ENCODE data around the gene PEX10.
"Not testable (repeated sequence)": the region's sequence is repeated elsewhere in the genome, so short reads cannot be mapped to it uniquely, and the experiment has no call there.

The PEX10 gene

DNA sequence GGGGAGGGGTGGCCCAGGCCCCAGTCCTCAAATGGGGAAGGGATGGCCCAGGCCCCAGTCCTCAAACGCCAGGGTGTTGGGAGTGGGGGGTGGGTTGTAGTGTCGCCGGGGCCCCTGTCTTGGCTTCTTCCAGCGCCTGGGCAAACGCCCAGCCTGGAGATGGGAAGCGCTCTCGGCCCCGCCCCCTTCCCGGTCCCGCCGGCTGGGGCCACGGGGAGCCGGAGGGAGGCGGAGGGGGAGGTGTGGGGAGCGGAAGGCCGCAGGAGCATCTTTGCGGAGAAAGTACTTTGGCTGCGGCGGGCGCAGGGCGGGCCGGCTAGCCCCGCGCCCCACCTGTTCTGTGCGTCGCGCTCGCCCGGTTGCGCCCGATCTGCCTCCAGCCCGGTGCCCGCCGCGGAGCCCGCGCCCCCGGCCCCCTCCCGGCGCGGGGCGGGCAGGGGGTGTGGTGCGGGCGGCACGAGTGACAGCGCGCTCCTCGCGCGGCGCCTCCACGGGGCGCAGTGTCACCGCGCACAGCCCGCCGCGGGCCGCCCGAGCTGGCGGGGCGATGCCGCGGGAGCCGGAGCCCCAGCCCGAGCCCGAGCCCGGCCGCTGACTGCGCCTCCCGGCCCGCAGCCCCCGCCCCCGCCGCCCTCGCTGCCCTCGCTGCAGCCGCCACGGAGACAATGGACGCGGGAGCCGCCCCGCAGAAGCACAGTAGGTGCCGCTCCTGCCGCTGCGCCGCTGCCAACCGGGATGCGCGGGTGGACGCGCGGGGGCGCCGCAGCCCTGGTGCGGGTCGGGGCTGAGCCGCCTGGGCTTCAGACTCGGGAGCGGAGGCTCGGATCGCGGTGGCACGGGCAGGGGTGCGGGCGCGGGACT lies 31.1 kb upstream of the PEX10 start:
- DNase-seq (ENCODE audit: low read depth, low spot score) = no peak

DNA sequence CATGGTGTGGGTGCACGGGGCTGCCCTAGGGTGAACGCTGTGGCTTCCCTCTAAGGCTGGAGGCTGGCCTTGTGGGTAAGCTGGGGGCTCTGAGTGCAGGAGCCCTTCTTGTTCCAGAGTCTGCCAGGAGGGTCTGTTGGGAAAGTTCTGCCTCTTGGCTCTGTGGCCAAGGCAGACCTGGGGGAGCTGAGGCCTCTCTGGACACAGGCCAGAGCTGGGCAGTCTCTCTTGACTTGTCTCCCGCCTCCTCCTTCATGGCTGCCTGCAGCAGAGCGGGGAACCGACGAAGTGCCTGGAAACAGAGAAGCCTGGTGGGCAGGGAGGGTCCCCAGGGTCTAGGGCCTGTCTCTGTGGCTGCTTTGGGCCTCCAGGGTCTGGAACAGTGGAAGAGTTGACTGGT lies 30.3 kb upstream of the PEX10 start:
- DNase-seq (ENCODE audit: low read depth, low spot score) = no peak

DNA sequence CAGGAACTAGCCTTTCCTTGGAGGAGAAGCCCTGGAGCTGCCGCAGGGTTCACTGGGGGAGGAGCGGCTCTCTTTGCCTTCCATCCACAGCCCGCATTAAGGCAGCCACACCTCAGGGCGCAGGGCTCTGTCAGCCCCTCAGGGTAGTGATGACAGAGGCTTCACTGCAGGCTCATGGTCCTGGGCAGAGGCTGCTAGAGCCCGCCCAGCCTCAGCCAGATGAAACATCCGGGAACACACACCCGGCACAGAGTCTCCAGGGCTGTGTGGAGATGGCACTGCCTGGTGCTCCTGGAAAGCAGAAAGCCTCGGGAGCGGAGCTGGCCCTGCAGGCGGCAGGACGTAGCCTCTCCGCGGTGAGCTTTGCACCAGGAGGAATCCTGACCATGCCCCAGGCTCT lies 29.4 kb upstream of the PEX10 start:
- DNase-seq (ENCODE audit: low read depth, low spot score) = no peak

DNA sequence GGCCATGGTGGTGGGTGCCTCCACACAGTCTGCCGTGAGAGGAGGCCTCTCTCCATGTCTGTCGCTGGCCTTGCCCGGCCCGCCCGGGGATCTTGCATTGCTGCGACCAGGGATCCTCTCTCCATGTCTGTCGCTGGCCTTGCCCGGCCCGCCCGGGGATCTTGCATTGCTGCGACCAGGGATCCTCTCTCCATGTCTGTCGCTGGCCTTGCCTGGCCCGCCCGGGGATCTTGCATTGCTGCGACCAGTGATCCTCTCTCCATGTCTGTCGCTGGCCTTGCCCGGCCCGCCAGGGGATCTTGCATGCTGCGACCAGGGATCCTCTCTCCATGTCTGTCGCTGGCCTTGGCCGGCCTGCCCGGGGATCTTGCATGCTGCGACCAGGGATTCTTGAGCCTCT lies 28.0 kb upstream of the PEX10 start:
- DNase-seq (ENCODE audit: low read depth, low spot score) = not testable (repeated sequence)

DNA sequence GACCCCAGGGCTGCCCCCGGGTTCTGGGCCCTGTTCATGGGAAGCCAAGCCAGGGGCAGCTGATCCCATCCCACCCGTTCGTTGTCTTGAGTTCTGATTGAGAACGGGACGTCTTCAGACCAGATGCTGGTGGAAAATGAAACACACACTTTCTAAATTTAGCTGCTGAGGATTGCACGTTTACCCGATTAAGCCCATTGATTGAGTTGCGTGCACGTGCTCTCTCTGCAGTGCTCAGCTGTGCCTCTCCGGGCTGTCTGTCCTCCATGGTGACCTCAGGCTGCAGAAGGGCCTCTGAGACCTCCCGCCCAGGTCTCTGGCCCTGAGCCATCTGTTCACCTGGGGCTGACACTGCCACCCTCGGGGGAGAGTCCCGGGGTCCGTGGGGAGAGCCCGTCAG lies 27.0 kb upstream of the PEX10 start:
- no peak for DNase-seq (ENCODE audit: low read depth, low spot score)

DNA sequence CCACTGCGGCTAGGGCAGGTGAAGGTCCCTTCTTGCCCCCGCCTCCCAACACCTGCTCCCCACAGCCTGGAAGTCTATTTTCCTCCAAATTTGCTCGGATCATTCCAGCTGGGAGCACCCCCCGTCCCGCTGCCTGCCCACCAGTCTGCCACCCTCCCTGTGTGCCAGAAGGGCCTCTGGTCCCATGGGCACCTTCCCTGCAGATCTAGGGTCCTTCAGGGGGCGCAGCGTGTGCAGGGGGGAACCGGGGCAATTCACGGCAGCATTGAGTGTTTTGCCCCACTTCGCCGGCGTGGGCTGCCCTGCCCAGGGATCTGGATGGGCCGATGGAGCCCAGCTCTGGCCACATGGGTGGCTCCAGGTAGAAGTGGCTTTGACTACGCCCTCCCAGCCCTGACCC lies 26.3 kb upstream of the PEX10 start:
- DNase-seq (ENCODE audit: low read depth, low spot score) = no peak

DNA sequence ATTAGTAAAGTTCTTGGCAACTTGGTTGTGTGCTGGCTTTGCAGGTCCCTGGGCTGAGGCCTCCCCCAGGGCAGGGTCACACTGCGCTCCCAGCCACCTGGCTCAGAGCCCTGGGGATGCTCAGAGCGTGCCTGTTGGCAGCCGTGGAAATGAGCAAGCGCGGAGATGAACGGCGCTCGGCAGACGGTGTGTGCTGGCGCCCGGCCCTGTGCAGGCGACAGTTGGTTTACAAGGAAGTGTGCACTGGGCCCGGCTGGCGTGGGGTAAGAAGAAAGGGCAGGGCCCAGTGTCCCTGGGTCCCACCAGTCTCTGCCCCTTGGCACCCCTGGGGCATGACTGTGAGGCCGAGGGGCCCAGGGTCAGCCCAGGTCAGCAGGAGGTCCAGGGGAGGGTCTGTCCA lies 25.7 kb upstream of the PEX10 start:
- no peak for DNase-seq (ENCODE audit: low read depth, low spot score)

DNA sequence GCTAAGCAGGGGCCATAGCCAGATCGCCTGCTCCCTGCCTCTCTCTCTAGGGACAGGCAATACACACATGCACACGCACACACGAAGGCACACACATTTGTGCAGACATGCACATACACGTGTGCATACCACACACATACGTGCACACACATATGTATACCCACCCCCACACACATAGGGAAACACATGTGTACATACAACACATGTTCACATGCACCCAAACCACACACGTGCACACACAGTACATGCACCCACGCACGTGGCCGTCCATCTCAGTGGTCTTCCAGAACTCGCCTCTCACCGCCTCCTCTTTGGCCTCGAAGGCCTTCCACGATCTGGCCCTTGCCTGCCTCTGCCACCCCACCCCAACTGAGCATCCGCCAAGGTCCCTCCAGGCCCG lies 25.3 kb upstream of the PEX10 start:
- no peak for DNase-seq (ENCODE audit: low read depth, low spot score)

DNA sequence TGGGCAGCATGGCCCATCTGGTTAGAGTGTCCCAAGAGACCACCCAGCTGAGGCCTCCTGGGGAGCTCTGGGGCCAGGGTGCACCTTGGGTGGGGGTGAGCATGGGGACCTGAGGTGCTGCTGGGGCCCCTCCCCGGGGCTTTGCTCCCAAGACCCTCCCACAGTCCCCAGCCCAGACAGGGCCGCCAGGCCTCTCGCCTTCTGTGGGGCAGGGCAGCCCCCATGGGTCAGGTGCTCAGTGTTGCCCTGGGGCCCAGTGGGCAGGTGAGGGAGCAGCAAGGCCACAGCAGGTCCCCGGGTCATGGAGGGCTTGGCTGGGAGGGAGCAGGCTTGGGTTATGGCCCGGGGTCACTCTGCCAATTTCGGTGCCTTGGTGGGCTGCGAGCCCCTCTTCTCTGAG lies 24.5 kb upstream of the PEX10 start:
- no peak for DNase-seq (ENCODE audit: low read depth, low spot score)

DNA sequence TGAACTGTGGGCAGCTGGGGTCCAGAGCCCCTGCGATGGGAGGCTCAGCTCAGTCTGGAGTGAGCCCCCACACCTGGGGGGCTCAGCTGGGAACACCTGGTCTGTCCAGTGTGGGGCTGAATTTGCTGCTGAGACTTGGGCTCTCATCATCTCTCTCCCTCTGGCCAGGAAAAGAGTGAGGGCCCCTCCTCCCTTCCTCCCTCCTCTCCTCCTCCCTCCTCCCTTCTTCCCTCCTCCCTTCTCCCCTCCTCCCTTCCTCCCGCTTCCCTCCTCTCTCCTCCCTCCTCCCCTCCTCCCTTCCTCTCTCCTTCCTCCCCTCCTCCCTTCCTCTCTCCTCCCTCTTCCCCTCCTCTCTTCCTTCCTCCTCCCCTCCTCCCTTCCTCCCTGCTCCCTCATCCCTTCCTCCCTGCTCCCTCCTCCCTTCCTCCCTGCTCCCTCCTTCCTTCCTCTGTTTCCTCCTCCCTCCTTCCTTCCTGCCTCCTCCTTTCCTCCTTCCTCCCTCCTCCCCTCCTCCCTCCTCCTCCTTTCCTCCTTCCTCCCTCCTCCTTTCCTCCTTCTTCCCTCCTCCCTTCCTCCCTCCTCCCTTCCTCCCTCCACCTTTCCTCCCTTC lies 23.5 kb upstream of the PEX10 start:
- no peak for DNase-seq (ENCODE audit: low read depth, low spot score)

DNA sequence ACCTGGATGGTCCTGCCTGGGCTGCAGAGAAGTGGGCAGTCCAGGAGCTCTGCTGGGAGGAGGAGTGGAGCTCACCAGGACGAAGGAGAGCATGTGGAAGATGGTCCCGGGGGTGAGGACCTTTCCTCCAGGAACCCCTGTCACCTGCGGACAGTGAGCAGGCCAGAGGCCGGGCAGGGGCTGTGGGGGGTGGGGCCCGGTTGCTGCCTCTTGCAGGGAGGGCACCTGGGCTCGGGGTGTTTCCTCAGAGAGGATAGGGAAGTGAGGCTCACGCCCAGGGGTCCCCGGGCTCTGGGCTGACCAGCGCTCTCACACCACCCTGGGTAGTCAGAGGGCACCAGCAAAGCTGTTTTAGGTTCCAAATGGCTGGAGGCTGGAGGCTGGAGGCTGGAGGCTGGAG lies 22.7 kb upstream of the PEX10 start:
- no peak for DNase-seq (ENCODE audit: low read depth, low spot score)

DNA sequence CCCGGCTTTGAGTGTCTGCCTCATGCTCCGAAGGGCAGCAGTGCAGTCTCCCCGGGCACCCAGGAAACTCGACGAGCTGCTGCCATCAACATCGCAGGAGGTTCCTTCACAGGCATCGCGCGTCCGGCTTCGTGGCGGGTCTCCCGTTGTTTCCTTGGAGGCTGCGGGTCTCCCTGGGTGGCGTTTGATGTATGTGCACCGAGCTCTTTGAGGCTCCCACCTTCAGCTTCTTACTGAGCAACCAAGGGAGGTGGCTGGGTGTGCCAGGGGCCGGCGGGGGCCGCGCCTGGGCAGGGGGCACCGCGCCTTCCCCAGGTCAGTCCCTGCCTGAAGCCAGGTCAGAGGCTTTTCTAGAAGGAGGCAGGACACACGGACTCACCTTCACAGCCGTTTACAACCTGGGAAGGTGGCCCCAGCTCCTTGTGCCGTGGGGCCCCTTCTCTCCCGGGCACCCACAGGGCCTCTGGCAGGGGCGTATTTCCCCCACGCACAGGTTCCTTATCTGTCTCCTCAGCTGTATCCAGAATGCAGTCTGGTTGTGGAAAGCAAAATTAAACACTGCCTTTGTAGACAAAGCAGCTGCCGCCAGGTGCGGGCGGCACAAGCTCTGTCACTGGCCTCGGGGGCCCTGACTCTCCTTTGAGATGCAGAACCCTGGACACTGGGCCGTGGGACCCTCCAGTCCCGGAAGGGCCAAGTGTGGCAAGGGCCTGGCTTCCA lies 21.7 kb upstream of the PEX10 start:
- DNase-seq (ENCODE audit: low read depth, low spot score) = no peak

DNA sequence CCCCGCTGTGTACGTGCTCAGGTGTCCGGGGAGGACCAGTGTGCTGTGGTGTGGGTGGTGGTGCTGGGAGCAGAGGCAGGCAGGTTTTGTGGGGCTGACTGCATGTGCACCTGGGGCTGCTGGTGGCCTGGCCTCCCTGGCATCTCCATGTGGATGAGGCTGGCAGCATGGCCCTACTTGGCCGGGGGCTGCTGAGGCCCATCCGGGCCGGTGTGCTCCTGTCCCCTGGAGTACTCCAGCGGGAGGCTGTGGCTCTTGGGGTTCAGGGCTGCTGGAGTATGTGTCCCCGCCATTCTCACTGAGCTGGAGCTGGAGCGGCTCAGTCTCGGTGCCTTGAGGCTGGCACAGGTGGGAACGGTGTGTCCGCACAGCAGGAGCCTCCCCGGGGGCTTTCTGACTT lies 20.8 kb upstream of the PEX10 start:
- no peak for DNase-seq (ENCODE audit: low read depth, low spot score)

DNA sequence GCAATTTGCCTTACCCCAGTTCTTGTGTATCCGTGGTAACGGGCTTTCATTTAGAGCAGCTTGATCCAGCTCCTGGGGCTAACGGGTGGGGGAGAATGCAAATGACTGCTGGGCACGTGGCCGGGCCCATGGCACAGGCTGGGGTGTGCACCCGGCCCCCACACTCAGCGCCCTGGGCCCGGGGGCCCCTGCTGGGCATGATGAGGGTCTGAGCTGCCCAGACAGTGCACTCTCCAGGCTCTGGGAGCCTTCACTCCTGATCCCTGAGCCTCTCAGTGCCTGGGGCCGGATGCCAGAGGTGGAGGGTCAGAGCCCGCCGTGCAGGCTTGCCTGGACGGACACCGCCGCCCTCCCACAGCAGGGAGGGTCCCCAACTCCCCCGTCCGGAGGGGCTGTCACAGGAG lies 20.1 kb upstream of the PEX10 start:
- DNase-seq (ENCODE audit: low read depth, low spot score) = no peak

DNA sequence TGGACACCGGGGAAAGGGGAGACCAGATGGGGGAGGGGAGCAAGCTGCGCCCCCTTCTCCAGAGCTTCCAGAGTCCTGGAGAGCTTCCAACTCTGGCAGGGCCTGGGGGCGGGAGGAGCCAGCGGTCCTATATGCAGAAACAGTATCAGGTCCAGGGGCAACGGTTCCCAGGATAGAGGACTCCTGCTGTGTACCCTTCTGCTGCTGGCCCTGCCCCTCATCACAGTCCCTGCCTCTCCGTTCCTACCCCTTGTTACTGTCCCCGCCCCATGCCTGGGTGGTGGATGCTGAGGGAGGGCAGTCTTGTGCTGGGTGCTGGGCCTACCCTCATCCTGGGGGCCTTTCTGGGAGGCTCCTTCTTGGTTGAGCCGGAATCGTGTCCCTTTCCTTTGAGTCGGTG lies 19.2 kb upstream of the PEX10 start:
- no peak for DNase-seq (ENCODE audit: low read depth, low spot score)

DNA sequence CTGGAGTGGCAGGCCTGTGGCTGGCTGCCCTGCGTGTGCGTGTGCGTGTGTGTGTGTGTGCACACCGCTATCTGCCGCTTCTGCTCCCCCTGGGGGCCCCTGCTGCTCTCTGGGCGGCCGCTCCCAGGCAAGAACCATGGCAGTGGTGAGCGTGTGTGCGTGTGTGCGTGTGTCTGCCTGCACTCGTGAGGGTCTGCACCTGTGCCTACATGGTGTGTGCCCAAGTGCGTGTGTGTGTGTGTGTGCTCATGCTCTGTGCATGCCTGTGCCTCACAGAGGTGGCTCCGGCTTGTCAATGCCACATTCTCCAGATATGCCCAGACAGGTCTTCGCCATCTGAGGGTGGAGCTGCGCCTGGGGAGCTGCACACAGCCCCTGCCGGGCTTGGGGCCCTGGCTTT lies 18.7 kb upstream of the PEX10 start:
- no peak for DNase-seq (ENCODE audit: low read depth, low spot score)

DNA sequence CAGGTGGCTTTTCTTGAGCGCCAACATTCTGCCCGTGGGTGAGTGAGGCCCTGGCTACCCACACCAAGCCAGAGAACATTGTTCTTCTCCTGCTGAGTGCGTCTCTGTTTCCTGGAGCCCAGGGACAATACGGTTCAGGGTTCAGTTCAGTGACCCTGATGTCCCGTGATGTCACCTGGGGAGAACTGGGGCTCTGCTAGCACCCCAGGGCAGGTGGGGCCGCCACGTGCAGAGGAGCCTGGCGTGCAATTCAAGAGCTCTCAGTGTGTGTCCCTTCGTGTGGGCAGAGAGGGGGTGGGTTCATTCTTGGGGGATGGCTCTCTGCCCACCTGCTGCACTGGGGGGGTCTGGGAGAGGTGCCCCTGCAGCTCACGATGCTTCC lies 18.2 kb upstream of the PEX10 start:
- no peak for DNase-seq (ENCODE audit: low read depth, low spot score)

DNA sequence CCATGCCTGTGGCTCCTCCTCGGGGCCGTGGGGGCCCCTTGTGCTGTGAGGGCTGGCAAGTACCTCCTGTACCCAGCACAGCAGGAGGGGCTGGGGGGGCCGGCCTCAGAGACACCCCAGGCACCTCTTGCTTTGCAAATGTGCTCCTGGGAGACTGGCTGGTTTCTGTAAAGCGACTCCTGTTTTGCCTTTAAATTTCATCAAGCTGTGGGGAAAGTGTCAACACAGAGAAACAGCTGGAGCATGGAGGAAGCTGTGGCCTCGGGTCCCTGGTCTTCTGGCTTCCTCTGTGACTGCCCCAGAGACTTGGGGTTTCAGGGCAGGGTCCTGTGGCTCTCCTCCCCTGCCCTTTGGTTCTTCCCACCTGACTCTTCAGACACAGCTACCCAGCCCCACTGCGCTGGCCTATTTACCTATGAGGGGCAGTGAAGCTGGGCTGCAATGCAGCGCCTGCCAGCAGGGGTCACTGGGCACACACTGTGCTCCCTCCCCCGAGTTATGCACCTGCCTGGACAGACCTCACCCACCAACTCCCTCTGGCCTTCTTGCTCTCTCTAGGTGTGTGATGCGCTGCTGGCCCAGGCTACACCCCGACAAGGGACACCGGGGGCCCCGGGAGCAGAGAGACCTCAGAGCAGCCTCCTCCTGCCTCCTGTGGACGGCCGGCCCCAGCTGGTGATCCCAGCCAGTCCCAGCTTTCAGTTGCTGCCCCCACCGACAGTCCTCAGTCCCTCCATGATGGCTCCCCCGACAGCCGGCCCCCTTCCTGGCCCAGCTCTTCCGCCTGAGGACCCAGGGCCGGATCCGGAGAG lies 17.6 kb upstream of the PEX10 start:
- DNase-seq (ENCODE audit: low read depth, low spot score) = no peak

DNA sequence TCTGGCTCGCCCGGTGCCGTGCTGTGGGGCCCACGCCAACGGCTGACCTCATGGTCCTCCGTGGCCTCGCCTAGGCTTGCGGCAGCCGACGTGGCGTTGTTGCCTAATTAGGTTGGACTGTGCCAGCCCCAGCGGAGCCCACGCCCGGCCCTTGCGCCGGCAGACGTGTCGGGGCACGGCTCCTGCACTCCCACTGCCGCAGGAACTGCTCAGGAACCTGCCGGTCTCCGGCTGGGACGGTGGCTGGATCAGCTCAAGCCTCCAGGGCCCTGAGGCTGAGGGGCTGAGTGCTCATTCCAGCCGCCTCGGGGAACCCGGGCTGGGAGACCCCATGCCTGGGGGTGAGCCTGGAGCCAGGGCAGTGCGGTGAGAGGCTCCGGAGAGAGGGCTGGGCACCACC lies 16.1 kb upstream of the PEX10 start:
- no peak for DNase-seq (ENCODE audit: low read depth, low spot score)

DNA sequence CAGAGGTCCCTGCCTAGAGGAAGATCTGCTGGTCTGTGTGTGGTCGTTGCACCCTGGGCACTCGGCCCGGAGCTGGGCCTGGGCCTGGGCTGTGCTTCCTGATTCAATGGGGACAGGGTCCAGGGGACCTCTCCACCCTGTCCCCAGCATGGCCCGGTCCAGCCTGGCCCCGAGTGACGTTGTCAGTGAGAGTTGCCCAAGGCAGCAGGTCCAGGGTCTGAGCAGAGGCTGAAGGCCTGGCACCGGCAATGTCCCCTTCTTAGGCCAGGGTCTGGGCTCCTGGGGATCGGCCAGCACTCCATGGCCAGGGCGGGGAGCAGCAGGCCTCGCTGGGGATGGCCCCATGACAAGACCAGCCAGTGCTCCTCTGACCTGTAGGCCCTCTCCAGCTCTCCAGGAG lies 15.6 kb upstream of the PEX10 start:
- no peak for DNase-seq (ENCODE audit: low read depth, low spot score)

DNA sequence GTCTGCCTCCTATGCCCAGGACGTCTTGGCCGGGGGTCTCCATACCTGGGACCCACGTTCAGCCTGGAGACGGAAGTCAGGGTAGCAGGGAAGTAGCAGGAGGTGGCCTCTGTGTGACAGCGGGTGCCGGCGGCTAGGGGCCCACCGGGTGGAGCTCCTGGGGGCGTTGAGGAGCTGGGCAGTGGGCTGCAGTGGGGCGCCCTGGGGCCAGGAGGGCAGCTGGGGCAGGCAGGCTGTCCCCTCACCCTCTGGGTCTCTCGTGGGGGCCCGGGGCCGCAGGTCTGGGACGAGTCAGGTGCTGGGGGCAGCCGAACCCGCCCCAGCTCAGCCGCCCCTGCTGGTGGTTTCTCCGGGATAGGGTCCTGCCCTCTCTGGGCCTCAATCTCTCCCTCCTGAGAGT lies 14.7 kb upstream of the PEX10 start:
- DNase-seq (ENCODE audit: low read depth, low spot score) = no peak

DNA sequence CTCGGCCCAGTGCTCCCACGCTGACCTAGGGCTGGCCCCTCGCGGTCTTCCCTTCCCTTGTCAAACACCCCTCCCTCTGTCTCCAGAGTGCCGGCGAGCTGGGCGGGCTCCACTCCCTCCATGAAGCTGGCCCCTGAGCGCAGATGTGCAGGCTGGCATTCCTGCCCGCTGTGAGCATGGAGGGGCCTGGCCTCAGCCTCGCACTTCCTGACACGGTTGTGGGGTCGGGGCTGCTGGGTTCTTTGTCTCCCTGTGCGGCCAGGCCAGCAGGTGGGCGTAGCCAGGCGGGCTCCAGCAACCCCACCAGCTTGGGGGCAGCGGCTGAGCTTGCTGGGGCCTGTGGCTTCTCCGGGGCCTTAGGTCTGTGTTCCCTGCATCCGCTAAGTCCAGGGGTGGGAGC lies 14.2 kb upstream of the PEX10 start:
- no peak for DNase-seq (ENCODE audit: low read depth, low spot score)
